Measurements from ENCODE around the gene CTRB1.
"Not testable (repeated sequence)": the region's sequence is repeated elsewhere in the genome, so short reads cannot be mapped to it uniquely, and the experiment has no call there.

Gene CTRB1

DNA sequence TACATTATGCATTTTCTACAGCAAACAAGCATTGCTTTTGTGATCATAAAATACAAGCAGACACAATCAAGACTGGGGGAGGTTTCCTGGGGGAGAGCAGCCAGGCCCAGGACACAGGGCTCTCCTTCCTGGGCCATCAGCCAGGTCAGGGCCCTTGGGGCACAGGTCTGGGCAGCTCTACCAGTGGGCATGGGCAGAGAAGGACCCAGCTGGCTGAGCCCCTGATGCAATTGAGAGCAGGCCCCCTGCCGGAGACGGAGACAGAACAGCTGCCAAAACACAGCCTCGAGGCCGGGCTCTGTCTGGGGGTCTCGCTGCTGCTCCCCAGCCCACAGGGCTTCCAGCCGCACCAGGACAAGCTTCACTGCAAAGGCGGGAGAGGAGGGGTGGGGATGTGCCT is 21.8 kb downstream of the CTRB1 start:
- not testable (repeated sequence) for DNase-seq (ENCODE audit: low read depth)

DNA sequence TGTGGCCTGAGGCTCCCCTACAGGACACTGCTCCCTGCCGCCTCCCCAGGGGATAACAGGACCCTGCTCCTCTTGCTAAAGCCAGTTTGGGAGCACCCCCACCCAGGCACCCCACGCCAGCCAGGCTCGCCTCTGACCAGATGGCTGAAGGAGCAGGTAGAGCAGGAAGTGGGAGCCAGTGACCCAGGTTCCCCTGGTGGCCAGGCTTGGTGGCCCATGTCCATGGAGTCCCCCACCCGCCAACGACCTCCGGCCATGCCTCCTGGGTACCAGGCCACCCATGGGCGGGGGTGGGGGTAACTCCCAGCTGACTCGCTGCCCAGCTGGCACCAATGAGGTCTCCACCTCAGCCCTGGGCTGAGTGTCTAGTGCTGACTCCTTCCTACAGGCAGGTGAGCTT is 22.6 kb downstream of the CTRB1 start:
- DNase-seq (ENCODE audit: low read depth) = no peak

DNA sequence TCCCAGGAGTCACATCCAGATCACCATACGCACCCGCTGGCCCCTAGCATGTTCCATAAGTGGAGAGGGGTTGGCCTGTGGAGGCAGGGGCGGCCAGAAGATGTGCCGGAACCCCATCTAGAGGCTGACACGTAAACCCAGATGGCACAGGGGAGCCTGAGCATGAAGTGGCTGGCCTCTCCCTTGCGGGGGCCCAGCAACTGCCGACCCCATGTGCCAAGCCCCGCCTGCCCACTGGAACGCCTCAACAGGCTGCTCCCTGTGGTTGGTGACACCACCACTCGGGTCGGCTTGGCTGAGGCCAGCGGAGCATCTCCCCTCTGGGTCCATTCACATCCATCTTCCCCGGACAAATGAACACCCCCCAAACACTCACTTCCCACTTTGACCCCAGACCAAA is 23.2 kb downstream of the CTRB1 start:
- DNase-seq (ENCODE audit: low read depth) = no peak

DNA sequence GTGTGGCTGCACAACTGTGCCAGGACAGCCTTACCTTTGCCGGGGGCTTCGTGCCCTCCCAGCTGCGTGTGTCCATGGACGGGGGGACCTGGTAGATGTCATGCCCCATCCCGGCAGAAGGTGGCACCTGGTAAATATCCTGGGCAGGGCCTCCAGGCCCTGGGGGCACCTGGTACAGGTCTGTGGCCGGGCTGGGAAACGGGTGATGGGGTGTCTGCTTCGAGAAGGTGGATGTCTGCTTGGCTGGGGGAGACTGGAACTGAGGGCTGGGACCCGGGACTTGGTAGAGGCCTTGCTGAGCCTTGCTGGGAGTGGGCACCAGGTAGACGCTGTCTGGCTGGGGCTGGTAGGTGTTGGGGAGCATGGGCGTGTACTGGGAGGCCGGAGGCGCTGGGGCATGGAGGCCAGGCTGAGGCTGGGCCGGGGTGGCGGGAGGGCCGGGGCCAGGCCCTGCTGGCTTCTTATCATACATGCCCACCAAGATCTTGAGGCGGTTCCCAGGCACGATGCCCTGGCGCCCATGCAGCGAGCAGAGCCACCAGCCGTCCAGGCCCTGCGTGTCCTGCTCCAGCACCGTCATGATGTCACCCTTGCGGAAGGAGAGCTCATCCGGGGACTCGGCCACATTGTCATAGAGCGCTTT is 23.8 kb downstream of the CTRB1 start:
- not testable (repeated sequence) for DNase-seq (ENCODE audit: low read depth)

- no peak for DNase-seq (ENCODE audit: low read depth)
Observed at GRCh38 chr16:75243667-75244224, 25.0 kb downstream of the CTRB1 start.

DNA sequence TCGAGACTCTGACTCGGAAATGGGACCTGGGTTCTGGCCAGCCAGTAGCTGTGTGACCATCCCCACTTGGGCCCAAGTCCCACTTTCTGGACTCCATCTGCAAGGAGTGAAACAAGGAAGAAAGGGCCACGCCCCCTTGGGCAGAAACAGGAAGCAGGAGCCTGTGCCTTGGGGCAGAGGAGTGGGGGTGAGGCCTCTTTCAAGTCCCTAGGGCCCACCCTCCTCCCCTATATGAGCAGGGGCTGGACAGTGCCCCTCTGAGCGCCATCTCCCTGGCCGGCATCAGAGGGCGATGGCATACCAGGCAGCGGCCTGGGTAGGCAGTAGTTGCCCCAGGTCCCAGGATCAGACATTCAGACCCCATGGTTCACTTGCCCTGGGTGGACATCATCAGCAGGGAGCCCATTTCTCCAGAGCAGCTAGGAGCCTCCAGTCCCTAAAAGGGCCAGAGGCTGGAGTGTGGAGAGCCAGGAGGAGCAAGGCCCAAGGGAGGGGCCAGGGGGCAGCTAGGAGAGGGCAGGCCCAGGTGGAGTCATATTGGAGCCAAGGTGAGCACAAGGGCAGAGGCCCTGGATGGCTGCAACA is 25.5 kb downstream of the CTRB1 start:
- DNase-seq (ENCODE audit: low read depth) = no peak

- DNase-seq (ENCODE audit: low read depth) = peak; percentile 87
Observed at GRCh38 chr16:75244844-75245758, 26.3 kb downstream of the CTRB1 start.

GRCh38 chr16:75246504-75247205 is 27.9 kb downstream of the CTRB1 start:
- DNase-seq (ENCODE audit: low read depth) = no peak

DNA sequence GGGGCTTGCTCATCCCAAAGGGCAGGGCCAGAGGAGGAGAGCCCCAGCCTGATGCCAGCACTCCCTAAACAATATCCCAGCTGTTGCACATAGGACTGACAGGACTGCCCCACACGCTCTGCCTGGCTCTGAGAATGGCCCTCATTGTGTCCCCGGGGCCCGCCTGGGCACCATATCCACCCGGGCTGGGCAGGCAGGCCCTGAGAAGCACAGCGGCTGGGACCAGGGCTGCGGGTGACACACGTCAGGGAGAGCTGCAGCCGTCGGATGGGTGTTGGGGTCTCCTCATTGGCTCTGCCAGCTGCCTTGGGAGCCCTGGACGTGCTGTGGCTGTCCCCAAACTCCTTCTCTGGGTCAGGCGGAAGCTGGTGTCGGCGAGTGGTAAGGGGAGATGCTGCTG is 28.5 kb downstream of the CTRB1 start:
- no peak for DNase-seq (ENCODE audit: low read depth)

DNA sequence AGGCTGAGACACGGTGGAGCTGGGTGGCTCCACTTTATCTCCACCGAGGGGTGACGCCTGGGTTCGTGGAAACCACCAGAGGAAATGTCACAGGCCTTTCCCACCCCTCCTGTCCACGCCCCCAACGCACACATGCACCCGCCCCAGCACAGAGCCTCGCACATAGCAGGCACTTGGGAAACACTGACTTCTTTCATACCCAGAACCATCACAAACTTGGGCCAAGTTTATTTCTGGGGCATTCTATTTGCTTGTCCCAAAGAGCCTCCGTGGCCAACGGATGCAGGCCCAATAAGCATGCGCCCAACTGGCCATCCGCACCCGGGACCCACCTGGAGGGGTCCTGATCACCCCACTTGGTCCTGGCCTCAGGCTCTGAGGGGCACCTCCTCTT is 29.4 kb downstream of the CTRB1 start:
- DNase-seq (ENCODE audit: low read depth) = no peak

DNA sequence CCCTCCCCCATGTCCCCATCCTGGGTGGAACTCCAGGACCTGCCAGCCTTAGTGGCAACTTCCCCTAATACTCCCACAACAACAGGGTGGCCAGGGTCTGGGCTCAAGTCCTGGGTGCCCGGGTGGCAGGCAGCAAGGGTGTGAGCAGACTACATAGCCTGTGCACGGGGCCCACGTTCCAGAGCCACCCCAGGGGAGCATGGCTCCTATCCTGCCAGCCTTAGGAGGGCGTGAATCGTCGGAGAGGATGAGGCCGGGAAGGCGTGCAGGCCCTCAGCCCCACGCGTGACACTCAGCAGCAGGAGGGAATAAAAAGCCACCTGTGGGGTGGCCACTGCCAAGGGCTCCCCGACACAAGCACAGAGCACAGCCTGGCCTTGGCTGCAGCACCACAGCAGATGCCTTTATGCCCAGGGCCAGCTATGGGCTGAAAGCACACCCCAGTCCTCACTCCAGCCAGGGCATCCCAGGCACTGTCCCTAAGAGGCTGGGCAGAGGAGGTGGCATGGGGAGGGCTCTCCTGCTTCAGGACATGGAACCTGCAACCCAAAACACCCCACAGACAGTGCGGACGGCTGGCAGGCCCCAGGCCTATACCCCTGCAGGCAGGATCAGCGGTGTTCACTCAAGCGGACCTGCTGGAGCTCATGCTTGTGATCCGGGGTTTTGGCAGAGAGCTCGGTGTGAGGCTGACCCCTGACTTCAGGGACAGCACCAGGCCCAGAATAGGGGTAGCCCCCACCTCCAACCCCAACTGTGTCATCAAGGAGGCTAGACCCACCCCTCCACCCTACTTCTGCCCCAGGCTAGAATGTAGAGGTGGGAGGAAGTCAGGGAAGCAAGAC is 30.0 kb downstream of the CTRB1 start:
- no peak for DNase-seq (ENCODE audit: low read depth)

GRCh38 chr16:75249441-75249840 is 30.7 kb downstream of the CTRB1 start:
- no peak for DNase-seq (ENCODE audit: low read depth)

GRCh38 chr16:75250089-75250808 is 31.5 kb downstream of the CTRB1 start:
- no peak for DNase-seq (ENCODE audit: low read depth)

DNA sequence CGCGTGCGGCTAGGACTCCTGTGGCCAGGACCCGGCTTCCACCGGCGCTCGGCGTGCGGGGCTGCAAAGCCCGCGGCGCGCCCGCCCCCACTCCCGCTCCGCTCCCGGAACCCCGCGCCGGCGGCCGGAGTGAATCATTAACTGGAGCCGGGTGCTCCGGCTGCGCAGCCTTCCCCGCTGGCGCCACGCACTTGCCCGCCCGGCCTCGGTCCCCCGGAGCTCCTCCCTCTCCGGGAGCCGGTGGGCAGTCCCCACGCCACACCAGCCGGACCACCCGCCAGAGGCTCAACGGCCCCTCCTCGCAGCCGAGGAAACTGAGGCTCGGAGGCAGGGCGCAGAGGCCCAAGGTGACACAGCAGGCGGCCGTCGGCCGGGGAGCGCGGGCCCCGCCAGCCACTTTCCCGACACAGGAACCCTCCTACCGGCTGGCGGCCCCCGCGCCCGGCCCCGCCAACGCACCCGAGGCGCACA is 32.1 kb downstream of the CTRB1 start:
- DNase-seq (ENCODE audit: low read depth) = no peak

DNA sequence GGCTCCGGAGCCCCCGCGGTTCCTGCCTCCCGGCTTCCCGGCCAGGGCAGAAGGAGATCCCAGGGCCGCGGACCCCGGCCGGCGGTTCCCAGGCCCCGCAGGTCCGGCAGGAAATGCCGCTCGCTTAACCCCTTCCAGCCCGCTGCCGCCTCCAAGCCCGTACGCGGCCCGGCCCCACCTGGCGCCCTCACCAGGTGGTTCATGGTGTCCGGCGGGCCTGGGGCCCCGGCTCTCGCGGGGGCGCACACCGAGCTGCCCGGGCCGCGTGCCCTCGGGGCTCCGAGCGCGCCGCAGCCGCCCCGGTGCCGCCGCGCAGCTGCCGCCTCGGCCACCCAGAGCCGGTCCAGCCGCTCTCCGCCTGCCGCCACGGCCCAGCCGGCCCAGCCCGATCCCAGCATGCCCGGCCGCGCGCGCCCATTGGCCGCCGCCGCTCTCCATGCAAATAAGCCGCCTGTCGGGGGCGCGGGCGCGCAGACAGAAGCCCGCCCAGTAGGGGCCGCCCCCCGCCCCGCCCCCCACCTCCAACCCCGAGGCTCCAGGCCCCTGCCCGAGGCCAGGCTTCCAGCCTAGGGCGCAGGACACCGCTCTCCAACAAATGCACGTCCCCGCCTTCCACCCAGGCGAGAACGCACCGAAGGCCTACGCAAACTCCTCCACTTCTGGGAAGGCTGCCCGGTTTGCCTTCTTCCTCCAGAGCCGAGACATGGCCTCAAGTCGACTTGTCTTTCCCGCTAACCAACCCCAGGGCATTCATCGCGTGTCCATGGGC is 32.7 kb downstream of the CTRB1 start, which contains the start of gene BCAR1:
TSS of gene BCAR1 (minus strand) at position 345 of the 769 bp plus-strand sequence. CDS start at position 203, 142 bp downstream.
- DNase-seq (ENCODE audit: low read depth) = peak; percentile 79

DNA sequence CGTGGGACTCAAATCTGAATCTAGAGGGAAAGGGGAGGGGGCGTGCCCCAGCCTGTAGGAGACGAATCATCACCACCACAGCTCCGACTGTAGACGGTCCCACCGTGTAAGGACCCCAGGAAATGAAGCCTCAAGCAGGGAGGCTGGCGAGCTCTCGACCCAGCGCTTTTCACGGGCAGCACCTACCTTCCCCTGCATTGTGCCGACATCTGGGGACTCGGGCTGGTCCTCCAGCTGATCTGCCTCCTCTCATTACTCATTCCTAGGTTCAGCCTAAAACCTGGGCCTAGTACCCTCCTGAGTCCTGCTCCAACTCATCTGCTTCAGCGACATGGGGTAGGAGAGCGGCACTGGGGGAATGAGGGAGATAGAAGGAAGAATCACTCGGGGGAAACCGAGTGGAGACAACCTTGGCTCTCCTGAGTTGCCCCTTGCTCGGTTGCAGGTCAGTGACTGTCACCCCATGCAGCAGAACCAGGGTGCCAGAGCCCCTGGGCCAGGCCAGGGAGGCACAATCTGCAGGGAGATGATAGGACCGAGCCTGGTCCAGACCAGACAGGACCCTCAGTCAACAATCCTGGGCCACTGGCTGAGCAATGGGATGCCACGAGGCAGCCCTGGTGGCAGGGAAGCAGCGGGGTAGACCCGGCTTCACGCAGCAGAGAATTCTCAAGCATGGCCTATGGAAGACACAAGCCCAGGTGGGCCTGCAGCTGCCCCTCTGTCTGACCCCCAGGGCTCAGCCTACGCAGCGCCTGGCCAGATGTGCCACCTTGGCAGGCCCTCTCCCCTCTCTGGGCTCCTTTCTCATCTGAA is 33.5 kb downstream of the CTRB1 start:
- no peak for DNase-seq (ENCODE audit: low read depth)

DNA sequence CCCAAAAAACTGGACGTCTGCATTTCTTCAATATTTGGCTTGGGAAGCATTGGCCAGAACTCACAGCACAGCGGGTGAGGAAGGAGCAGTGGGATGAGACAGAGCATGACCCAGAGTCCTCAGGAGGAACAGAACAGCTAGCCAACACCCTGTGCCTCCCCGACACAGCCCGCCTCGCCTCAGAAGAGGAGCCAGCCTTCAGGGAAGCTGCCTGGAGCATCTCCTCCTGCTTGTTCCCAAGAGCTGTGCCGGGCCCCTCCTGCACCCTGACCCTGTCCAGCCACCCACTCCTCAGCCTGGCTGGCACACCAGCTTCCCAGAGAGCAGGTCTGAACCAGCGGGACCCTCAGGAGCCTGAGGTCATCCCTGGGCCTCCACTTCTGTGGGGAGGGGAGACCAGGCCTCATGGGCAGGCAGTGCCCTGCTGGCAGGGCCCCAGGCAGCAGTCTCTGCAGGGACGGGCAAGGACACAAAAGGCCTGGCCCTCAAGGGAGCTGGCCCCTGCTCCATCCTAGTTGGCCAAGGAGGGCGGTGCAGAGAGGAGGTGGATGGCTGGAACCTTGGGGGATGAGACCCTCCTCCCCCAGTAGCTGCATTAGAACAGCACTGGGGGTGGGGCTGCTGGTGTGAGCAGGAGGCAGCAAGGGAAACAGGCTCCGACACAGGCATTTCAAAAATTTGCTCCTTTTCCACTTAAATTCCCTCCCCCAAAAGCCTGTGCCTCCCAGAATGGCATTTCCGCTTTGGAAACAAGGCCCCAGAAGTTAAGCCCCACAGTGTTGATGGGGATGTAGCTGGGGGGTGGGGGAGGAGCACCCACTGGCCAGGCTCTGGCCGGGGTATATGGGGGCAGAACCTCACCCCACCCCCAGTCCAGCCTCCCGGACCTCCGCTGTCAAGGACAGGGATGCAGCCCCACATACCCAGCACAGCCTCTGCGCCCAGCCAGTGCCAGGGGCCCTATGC is 34.4 kb downstream of the CTRB1 start:
- DNase-seq (ENCODE audit: low read depth) = no peak

Data from stromal cell of bone marrow (primary cell).